ENCODE measurements around the gene PHF2.

Gene PHF2

GRCh38 chr9:93678199-93679019, 102.0 kb downstream of the PHF2 start:
- no peak for DNase-seq (ENCODE audit: low read depth)

GRCh38 chr9:93679536-93680442, 103.4 kb downstream of the PHF2 start:
- DNase-seq (ENCODE audit: low read depth) = no peak

- DNase-seq (ENCODE audit: low read depth) = no peak
Observed at GRCh38 chr9:93680443-93681268, 104.3 kb downstream of the PHF2 start.

GRCh38 chr9:93681269-93682154, 105.1 kb downstream of the PHF2 start:
- no peak for DNase-seq (ENCODE audit: low read depth)

GRCh38 chr9:93682155-93682968, 106.0 kb downstream of the PHF2 start:
- peak; percentile 17 for DNase-seq (ENCODE audit: low read depth)

GRCh38 chr9:93683331-93684134, 107.1 kb downstream of the PHF2 start:
- no peak for DNase-seq (ENCODE audit: low read depth)

- DNase-seq (ENCODE audit: low read depth) = no peak
Observed at GRCh38 chr9:93684161-93684765, 107.9 kb downstream of the PHF2 start.

GRCh38 chr9:93684806-93685543, 108.6 kb downstream of the PHF2 start:
- no peak for DNase-seq (ENCODE audit: low read depth)

- DNase-seq (ENCODE audit: low read depth) = no peak
Observed at GRCh38 chr9:93686127-93686879, 109.9 kb downstream of the PHF2 start.

- no peak for DNase-seq (ENCODE audit: low read depth)
Observed at GRCh38 chr9:93686880-93687236, 110.5 kb downstream of the PHF2 start.

GRCh38 chr9:93690618-93691017, 114.2 kb downstream of the PHF2 start:
- no peak for DNase-seq (ENCODE audit: low read depth)

- no peak for DNase-seq (ENCODE audit: low read depth)
Observed at GRCh38 chr9:93693129-93693528, 116.7 kb downstream of the PHF2 start.

GRCh38 chr9:93697352-93698139, 121.2 kb downstream of the PHF2 start:
- no peak for DNase-seq (ENCODE audit: low read depth)

- no peak for DNase-seq (ENCODE audit: low read depth)
Observed at GRCh38 chr9:93698140-93698908, 121.9 kb downstream of the PHF2 start.

GRCh38 chr9:93699650-93700049, 123.3 kb downstream of the PHF2 start:
- DNase-seq (ENCODE audit: low read depth) = no peak
